ENCODE measurements around the gene BOK.

BOK gene

GRCh38 chr2:241603686-241604085, 45.1 kb downstream of the BOK start:
- DNase-seq: no peak
- H3K27me3 Mint-ChIP-seq (ENCODE audit: low read depth, poor library complexity): no peaks in the 10 kb centered on the region
- no peaks in the 10 kb centered on the region for H3K9me3 Mint-ChIP-seq
- H3K4me1 Mint-ChIP-seq: peaks cover 5% of the 10 kb centered on the region
- H3K27ac Mint-ChIP-seq: no peak overlapping the region
- peaks cover 48% of the 10 kb centered on the region for H3K36me3 Mint-ChIP-seq (ENCODE audit: low read depth)
- TF ChIP-seq, protein P1, sequence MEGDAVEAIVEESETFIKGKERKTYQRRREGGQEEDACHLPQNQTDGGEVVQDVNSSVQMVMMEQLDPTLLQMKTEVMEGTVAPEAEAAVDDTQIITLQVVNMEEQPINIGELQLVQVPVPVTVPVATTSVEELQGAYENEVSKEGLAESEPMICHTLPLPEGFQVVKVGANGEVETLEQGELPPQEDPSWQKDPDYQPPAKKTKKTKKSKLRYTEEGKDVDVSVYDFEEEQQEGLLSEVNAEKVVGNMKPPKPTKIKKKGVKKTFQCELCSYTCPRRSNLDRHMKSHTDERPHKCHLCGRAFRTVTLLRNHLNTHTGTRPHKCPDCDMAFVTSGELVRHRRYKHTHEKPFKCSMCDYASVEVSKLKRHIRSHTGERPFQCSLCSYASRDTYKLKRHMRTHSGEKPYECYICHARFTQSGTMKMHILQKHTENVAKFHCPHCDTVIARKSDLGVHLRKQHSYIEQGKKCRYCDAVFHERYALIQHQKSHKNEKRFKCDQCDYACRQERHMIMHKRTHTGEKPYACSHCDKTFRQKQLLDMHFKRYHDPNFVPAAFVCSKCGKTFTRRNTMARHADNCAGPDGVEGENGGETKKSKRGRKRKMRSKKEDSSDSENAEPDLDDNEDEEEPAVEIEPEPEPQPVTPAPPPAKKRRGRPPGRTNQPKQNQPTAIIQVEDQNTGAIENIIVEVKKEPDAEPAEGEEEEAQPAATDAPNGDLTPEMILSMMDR (IDR thresholded peaks at IDR 0.05): no peak
- H3K4me3 Mint-ChIP-seq: no peak overlapping the region

DNA sequence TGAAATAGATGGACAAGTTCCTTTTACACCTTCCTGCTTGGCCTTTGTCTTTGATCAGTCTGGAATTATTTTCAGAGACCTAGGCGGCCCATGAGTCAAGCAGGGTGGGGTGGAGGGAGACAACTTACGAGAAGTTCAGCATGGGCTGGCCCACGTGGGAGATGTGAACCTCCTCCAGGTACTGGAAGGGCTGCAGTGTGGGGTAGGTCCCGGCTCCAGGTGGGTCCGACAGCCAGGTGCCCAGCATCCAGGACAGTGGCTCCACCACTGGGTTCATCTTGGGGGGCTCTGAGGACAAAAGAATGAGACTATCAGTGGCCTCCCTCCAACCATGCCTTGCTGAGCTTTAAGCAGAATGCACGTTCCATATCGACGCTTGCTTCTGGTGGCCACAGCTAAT, 47.6 kb downstream of the BOK start:
- H3K36me3 Mint-ChIP-seq (ENCODE audit: low read depth): peaks cover 29% of the 10 kb centered on the region
- H3K4me3 Mint-ChIP-seq: no peak overlapping the region
- H3K9me3 Mint-ChIP-seq: no peaks in the 10 kb centered on the region
- DNase-seq: no peak
- H3K27me3 Mint-ChIP-seq (ENCODE audit: low read depth, poor library complexity): no peaks in the 10 kb centered on the region
- H3K27ac Mint-ChIP-seq: no peak overlapping the region
- TF ChIP-seq, protein P1 (IDR thresholded peaks at IDR 0.05): no peak
- H3K4me1 Mint-ChIP-seq: peaks cover 18% of the 10 kb centered on the region

- DNase-seq: no peak
- Mint-ChIP-seq H3K27ac (no peak overlapping the region), H3K9me3 (no peaks in the 10 kb centered on the region), H3K4me3 (no peak overlapping the region), H3K27me3 (ENCODE audit: low read depth, poor library complexity) (peaks cover 4% of the 10 kb centered on the region), H3K4me1 (peaks cover 25% of the 10 kb centered on the region), H3K36me3 (ENCODE audit: low read depth) (peaks cover 20% of the 10 kb centered on the region)
- TF ChIP-seq, protein P1 (IDR thresholded peaks at IDR 0.05): no peak
These were observed 48.8 kb downstream of the BOK start for GRCh38 chr2:241607162-241607885.

DNA sequence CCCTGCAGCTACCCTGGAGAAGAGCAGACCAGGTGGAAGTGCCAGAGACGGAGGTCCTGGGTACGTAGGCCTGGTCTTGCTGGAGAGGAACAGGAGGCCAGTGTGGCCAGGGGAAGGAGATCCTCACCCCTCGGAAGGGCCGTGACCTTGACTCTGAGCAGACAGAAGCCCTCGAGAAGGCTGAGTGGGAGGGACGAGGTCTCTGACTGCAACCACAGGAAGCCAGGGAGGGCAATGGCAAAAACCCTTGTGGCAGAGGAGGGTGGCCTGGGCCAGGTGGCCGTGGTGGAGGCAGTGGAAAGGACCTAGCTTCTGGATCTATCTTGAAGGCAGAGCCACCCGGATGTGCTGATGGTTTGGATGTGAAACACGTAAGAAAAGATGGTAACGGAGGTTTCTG, 50.3 kb downstream of the BOK start:
- H3K4me3 Mint-ChIP-seq: peak overlapping the region; percentile 73
- H3K9me3 Mint-ChIP-seq: no peaks in the 10 kb centered on the region

DNA sequence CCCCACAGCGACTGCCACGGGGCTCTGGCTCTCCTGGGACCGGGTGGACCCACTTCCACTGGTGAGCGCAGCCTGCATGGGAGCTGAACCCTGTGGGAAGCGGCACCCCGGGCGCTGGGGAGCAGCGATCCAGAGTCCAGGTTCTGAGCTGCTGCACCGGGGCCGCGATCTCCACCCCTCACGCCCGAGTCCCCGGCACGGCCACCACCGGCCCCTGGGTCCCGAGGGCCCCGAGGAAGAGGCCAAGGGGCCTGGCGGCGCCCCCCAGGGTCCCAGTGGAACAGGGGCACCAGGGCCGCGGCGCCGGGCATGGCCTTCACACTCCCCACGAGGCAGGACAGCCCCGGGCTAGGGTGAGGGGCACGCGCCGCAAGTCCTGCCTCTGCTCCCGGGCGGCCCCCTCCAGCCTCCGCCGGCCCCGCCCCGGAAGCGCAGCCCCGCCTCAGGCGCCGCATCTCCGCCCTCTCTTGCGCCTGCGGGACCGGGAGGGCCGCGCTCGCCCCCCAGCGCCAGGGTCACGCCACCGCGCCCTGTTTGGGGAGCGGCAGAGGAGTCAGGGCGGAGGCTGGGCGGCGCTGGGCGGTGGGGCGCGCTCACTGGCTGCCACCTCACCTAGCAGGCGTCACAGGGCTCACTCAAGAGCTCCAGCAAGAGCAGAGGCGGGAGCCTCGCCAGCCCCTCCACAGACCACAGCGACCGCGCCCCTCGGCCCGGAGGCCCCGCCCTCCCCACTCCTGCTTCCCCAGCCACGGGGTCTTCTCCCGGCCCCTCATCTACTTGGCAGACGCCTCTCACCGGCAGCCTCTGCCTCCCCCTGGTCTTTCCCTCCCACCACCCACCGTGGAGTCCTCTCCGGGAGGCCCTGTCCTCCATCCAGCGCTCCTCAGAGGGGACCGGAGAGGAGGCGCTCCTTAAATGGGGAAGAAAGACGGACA, 51.6 kb downstream of the BOK start:
- peak overlapping the region; percentile 57 for H3K27ac Mint-ChIP-seq
- peak overlapping the region; percentile 79 for H3K4me3 Mint-ChIP-seq
- H3K36me3 Mint-ChIP-seq (ENCODE audit: low read depth): peaks cover 20% of the 10 kb centered on the region
- TF ChIP-seq, protein P1 (IDR thresholded peaks at IDR 0.05): peak; percentile 59
- peak; percentile 94 for DNase-seq
- peaks cover 47% of the 10 kb centered on the region for H3K4me1 Mint-ChIP-seq
- H3K9me3 Mint-ChIP-seq: no peaks in the 10 kb centered on the region
- H3K27me3 Mint-ChIP-seq (ENCODE audit: low read depth, poor library complexity): peaks cover 4% of the 10 kb centered on the region

More for the DNA sequence above, 50.3 kb downstream of the BOK start:
- no peak for DNase-seq
- Mint-ChIP-seq H3K27ac (no peak overlapping the region), H3K36me3 (ENCODE audit: low read depth) (peaks cover 20% of the 10 kb centered on the region), H3K27me3 (ENCODE audit: low read depth, poor library complexity) (peaks cover 4% of the 10 kb centered on the region), H3K4me1 (peaks cover 38% of the 10 kb centered on the region)
- TF ChIP-seq, protein P1 (IDR thresholded peaks at IDR 0.05): no peak
